Endometrial microvascular endothelial cells (primary cell): ENCODE data around the gene ADGRE3. TPM values are rescaled to one million over a fixed set of nuclear protein-coding genes. Genes with fewer than 3 reads are reported as not detected.
"Not testable (repeated sequence)": the region's sequence is repeated elsewhere in the genome, so short reads cannot be mapped to it uniquely, and the experiment has no call there.

Experiments used
- in situ Hi-C: cut with HindIII; loops from 2 replicates; pipeline ENCODE4 v1.10.0; 2017; ENCODE audit warnings: low sequenced_read_pairs, low pct_unique_long_range_greater_than_20kb; ENCODE audit errors: inconsistent ontology term
- total RNA-seq: library from RNA; depleted of rRNA; stranded (reverse); fragments of >200 nt; gene quantifications from one replicate; pipeline ENCODE4 v1.2.3, GENCODE V29; 2015; ENCODE audit errors: inconsistent ontology term

ADGRE3 gene
- total RNA-seq, 1 donor from 2014 or later, result not detected

- in situ Hi-C loops, result no loop called here
Observed at GRCh38 chr19:14673088-14673487, 1.6 kb downstream of the ADGRE3 start.

DNA sequence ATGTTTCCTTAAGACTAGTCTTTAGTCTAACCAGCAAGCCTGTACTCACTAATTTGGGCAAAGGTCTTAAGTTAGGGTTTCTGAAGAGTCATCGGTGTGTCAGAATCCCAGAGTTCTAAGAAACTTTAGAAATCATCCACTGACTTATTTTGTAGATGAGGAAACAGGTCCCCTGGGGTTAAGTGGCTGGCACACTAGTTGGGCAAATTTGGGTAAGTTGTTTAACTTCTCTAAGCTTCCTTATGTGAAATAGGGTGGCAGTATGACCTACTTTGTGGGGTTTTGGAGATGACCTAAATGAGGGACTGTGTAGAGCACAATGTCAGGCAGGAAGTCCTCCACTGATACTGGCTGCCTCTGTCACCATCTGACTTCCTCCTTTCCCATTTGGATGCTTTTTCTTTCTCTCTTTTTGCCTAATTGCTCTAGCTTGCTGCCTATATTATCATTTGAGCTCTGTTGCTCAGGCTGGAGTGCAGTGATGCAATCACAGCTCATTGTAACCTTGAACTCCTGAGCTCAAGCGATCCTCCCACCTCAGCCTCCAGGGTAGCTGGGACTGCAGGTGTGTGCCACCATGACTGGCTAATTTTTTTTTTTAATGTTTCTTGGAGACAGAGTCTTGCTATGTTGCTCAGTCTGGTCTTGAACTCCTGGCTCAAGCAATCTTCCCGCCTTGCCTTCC is 2.3 kb downstream of the ADGRE3 start:
- in situ Hi-C loops, result no loop called here

DNA sequence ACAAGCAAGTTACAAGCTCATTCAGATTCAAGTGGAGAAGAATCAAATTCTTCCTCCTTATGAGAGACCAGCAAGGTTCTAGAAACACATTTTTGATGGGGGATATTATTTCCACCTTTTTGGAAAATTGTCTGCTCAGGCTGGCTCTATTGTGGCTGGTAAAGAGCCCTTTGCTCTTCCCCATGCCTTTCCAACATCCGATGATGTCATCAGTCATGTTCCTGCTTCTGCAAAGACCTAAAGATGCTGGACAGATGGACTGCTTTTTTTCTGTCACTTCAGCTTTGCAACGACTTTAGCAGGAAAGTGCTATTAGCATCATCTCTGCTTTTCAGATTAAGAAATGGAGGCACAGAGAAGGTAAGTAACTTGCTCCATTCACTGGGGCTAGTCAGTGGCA is 4.2 kb downstream of the ADGRE3 start:
- in situ Hi-C loops, result no loop called here

DNA sequence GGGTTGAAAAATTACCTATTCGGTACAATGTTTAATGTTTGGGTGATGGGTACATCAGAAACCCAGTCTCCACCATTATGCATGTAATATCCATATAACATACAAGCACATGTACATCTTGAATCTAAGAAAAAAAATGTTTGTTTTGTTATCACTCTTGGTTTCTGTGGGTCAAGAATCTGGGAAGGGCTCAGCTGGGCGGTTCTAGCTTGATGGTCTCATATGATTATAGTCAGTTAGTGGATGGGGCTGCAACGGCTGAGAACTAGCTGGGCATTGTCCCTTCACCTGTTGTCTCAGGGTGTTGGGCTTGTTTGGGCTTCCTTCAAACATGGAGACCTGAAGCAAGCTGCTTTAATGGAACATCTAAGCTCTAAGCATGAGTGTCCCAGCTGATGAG is 4.7 kb downstream of the ADGRE3 start:
- in situ Hi-C loops, result no loop called here

DNA sequence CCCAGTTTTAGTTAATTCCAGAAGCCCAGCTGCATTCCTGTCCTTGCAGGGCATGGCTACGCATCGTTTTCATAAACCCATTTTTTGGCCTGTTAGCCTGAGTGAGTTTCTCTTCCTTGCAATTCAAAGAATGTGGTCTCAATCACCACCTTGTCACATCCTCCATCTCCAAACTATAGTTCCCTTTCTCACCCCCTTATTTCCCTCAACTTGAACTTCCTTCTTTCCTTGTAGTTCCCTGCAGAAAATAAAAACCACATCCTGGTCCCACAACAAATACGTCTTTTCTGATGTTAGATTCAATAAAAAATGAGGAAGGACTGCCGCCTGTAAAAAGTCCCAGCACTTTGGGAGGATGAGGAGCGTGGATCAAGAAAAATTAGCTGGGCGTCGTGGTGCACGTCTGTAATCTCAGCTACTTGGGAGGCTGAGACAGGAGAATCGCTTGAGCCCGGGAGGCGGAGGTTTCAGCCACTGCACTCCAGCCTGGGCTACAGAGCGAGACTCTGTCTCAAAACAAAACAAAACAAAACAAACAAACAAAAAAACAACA is 13.2 kb downstream of the ADGRE3 start:
- in situ Hi-C loops, result no loop called here

DNA sequence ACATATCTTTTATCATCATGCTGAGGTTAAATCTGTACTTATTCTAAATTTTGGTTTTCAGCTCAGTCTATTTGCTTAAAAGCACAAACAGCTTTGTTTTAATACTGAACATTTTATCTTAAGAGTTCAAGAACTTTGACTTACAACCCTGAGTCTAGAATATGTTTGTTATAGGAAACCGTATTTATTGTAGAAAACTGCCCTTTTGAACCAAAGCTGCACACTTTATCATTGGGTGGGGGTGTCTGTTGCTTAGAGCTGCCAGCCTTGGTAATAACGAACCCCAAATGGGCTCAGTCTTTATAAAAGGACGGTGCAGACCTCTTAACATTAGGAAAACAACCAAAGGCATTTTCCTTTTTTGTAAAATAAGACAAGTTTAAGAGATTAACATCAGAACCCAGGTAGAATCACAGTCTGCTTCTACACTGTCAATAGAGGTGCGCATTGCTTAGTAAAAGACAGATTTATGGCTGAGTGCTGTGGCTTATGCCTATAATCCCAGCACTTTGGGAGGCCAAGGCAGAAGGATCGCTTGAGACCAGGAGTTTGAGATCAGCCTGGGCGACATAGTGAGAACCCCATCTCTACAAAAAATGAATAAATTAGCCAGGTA is 14.7 kb downstream of the ADGRE3 start:
- in situ Hi-C loops, result no loop called here

DNA sequence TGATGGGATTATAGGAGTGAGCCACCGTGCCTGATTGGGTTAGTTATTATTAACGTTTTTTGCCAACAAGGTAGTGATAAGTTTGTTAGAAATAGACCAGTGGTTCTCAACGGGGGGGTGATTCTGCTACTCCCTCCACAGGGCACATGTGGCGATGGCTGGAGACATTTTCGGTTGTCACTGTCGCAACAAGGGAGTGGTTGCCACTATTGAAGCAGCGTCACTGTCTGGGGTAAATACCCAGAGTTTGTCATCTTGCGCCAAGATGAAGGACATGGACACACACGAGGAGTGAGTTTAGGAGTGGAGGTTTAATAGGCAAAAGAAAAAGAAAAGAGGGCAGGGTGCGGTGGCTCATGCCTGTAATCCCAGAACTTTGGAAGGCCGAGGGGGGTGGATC is 18.9 kb downstream of the ADGRE3 start:
- in situ Hi-C loops, result no loop called here

- in situ Hi-C loops, result no loop called here
Observed at GRCh38 chr19:14654786-14655560, 19.7 kb downstream of the ADGRE3 start.

GRCh38 chr19:14650161-14650560 is 24.5 kb downstream of the ADGRE3 start:
- in situ Hi-C loops, result no loop called here

DNA sequence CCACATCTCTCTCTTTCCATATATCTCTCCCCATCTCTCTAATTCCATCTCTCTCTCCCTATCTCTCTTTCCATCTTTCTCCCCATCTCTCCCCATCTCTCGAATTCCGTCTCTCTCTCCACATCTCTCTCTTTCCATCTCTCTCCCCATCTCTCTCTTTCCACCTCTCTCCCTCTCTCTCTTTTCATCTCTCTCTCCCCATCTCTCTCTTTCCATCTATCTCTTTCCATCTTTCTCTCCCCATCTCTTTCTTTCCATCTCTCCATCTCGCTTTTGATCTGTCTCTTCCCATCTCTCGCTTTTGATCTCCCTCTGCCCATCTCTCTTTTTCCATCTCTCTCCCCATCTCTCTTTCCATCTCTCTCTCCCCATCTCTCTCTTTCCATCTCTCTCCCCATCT is 25.6 kb downstream of the ADGRE3 start:
- in situ Hi-C loops, result no loop called here

DNA sequence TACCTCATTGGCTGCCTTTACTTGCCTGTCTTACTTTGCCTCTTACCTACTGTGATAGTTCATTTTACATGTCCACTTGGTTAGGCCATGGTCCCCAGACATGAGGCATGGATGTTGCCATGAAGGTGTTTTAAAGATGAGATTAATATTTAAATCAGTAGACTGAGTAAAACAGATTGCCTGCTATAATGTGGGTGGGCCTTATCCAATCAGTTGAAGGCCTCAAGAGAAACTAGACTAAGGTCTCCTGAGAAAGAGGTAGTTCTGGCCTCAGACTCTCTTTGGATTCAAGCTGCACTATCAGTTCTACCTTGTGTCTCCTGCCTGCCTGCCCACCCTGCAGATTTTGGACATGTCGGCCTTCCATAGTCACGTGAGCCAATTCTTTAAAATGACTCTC is 26.1 kb downstream of the ADGRE3 start:
- in situ Hi-C loops, result no loop called here

DNA sequence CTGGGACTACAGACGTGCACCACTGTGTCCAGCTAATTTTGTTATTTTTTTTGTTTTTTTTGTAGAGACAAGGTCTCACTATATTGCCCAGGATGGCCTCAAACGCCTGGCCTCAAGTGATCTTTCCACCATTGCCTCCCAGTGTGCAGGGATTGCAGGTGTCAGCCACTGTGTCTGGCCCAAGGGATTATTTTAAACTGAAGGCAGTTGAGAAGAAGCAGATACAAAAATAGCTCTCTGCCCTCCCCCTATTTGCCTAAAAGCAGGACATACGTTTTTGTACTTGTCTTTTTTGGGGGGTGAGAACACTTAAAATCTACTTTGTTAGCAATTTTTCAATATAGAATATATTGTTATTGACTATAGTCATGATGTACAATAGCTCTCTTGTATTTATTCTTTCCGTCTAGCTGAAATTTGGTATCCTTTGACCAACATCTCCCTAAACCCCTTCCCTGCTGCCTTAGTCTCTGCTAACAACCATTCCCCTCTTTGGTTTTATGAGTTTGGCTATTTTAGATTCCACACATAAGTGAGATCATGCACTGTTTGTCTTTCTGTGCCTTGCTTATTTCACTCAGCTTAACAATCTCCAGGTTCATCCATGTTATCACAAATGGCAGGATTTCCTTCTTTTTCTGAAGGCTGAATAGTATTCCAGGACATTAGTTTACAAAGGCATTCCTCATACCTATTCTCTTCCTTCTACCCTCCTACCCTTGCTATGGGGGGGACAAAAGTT is 34.9 kb downstream of the ADGRE3 start:
- in situ Hi-C loops, result no loop called here

- in situ Hi-C loops, result no loop called here
Observed at GRCh38 chr19:14632286-14632685, 42.4 kb downstream of the ADGRE3 start.

DNA sequence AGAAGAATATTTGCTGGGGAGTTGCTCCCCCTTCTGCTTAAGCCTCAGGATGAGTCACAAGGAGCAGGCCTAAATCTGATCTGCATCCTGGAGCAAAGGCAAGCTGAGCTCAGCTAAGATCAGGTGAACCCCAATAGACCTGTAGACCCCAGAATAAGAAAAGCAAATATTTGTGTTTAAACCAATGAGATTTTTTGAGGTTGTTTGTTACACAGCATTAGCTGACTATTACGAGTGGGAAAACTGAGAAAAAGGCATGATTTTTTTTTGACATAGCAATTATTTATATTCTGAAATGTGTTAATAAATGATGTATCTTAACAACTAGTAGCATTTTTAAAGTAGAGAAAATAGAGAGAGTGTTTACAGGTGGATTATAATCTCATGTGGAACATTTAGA is 45.1 kb downstream of the ADGRE3 start:
- in situ Hi-C loops, result no loop called here

GRCh38 chr19:14624491-14624890 is 50.2 kb downstream of the ADGRE3 start:
- in situ Hi-C loops, result not testable (repeated sequence)

- in situ Hi-C loops, result no loop called here
Observed at GRCh38 chr19:14619404-14619803, 55.2 kb downstream of the ADGRE3 start.

- in situ Hi-C loops, result no loop called here
Observed at GRCh38 chr19:14616407-14616806, 58.2 kb downstream of the ADGRE3 start.

- in situ Hi-C loops, result no loop called here
Observed at GRCh38 chr19:14615623-14616022, 59.0 kb downstream of the ADGRE3 start.

DNA sequence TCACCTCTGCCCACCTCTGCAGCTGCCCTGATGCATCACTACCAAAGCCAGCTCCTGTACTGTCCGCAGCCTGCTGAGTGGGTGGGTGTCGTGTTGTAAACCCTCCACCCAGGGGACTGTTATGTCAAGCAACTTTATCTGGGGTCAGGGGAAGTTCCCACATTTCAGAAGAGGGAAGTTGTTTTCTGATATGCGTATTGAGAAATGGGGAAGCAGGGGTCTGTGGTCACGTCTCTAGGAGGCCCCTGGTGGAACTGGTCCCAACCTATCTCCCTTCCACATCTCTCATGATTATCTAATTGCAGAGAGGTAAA is 60.6 kb downstream of the ADGRE3 start:
- in situ Hi-C loops, result no loop called here
